GM12874 (cell line): ENCODE data around the gene CRYL1.

Experiments
- CTCF ChIP-seq: IDR thresholded peaks from 2 replicates; pipeline ENCODE4 v1.5.1; 2011; ENCODE audit warnings: low read depth, mild to moderate bottlenecking, control low read depth, low read length, moderate library complexity; ENCODE audit not compliant: insufficient read depth

Gene CRYL1

GRCh38 chr13:20489185-20489820, 36.4 kb downstream of the CRYL1 start:
- no peak for TF ChIP-seq CTCF

DNA sequence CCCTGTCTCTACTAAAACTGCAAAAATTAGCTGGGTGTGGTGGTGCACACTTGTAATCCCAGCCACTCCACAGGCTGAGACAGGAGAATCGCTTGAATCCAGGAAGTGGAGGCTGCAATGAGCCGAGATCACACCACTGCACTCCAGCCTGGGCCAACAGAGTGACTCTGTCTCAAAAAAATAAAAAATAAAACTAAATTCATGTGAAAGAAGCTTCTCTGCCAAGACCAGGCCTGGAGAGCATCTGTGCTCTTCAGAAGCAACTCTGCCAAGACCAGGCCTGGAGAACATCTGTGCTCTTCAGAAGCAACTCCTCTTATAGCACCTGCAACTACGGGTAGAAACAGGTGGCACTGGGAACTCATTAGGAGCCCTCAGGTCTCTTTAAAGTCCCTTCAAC, 37.7 kb downstream of the CRYL1 start:
- no peak for TF ChIP-seq CTCF

GRCh38 chr13:20482787-20483186, 42.9 kb downstream of the CRYL1 start:
- TF ChIP-seq CTCF, result no peak

- no peak for TF ChIP-seq CTCF
Observed at GRCh38 chr13:20482275-20482761, 43.3 kb downstream of the CRYL1 start.

DNA sequence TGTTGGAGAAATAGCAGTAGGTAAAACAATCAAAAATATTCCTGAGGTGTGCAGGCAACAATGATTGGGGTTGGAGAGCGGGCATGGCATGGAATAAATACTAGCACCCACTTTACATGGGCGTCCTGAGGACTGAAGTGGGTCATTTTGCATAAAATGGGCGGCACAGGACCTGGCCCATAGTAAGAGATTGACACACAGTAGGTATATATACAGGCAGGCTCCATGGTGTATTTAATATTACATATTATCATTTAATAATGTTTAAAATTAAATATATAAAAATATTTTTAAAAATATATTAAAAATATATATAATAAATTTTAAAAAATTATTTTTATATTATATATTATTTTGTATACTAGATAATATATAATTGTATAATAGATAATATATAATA, 48.3 kb downstream of the CRYL1 start:
- no peak for TF ChIP-seq CTCF

DNA sequence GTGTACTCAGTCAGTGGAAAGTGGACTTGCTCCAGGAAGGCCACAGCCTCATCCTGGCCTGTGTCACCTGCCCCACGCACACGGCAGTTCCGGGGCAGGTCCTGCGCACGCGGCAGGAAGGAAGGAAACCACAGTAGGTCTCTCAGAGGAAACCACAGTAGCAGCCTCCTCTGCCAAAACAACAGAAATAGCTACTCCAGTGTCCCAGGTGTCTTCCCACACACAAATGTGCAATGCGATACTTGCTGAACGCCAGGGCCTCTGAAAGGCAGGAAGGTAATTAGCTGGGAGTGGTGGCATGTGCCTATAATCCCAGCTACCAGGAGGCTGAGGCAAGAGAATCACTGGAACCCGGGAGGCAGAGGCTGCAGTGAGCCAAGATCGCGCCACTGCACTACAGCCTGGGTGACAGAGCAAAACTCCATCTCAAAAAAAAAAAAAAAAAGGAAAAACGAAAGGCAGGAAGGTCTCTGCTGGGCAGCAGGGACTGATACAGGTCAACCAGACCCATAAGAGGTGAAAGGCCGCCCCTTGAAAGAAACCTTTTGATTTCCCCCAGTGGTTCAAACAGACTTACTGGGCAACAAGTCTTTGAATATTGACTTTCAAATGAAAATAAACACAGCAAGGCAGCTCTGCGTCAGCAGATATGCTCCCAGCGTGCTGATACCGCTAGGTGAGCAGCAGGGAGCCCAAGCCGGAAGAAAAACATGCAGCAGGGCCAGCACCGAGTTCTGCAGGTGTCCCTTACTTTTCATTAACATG, 49.5 kb downstream of the CRYL1 start:
- TF ChIP-seq CTCF, result no peak

- no peak for TF ChIP-seq CTCF
Observed at GRCh38 chr13:20474515-20474914, 51.1 kb downstream of the CRYL1 start.
